Measurements from ENCODE around the gene ZNF474. TPM values are rescaled to one million over a fixed set of nuclear protein-coding genes. Genes with fewer than 3 reads are reported as not detected.

Gene ZNF474
- total and polyA plus RNA-seq, 2 of the 4 experiments (the other 2 are of a cell fraction) = 0.24 to 0.54 TPM

DNA sequence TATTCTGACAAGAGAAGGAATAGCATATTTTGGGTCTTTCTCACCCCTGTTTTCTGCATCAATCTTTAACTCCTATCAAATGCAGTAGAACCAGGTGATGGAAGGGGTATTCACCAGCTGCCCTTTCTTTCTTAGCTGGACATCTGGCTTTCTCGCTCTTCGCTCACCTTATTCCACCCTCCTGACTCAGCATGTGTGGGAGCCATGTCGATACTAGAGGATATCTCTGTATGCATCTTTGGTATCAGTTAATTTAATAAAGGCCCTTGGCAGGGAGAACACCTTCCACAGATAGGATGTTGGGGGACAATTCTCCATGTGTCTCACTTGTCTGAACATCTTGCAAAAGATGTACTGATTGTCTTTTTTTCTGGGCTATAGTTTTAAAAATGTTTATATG is 71.5 kb downstream of the ZNF474 start:
- no peak overlapping the region for H2BK5ac ChIP-seq (ENCODE audit: low read depth, low read length, poor library complexity, severe bottlenecking)
- H4K91ac ChIP-seq (ENCODE audit: insufficient read depth, low read depth, low read length) = no peak overlapping the region
- DNase-seq (no peak), ATAC-seq (ENCODE audit: low read depth) (no peak)
- H2AK5ac ChIP-seq (ENCODE audit: low read depth, low read length) = no peak overlapping the region
- H4K5ac ChIP-seq (ENCODE audit: low read depth, low read length) = no peak overlapping the region
- in situ Hi-C loops (cut with MboI; ENCODE audit: low sequenced_read_pairs) (loop anchor here (5.0 kb wide), 1 partner anchor 211 kb away; no protein-coding TSS in a partner anchor), intact Hi-C loops (cut with micrococcal nuclease) (no loop called here), dilution Hi-C loops (cut with HindIII; ENCODE audit: low sequenced_read_pairs, unreplicated experiment) (no loop called here)
- no peaks in the 10 kb centered on the region for H3K4me1 ChIP-seq (ENCODE audit: control insufficient read depth, insufficient read depth, low read length)
- ChIA-PET CTCF (interaction anchor here (2.2 kb wide), 1 partner anchor 215 kb away, joined by 11 read pairs; no protein-coding TSS in a partner anchor), POLR2A (ENCODE audit: unreplicated experiment) (no interaction called here)
- TF ChIP-seq MAFK (IDR thresholded peaks at IDR 0.05; ENCODE audit: low read depth, low read length) (no peak), MXI1 (IDR thresholded peaks at IDR 0.05; ENCODE audit: borderline replicate concordance, low read depth, low read length) (no peak), RCOR1 (IDR thresholded peaks at IDR 0.05; ENCODE audit: insufficient replicate concordance, low read length) (no peak), SMC3 (IDR thresholded peaks at IDR 0.05; ENCODE audit: low read depth, low read length) (no peak), POLR2A (IDR thresholded peaks at IDR 0.05; ENCODE audit: low read depth, low read length) (no peak)
- TF ChIP-seq, protein P1, sequence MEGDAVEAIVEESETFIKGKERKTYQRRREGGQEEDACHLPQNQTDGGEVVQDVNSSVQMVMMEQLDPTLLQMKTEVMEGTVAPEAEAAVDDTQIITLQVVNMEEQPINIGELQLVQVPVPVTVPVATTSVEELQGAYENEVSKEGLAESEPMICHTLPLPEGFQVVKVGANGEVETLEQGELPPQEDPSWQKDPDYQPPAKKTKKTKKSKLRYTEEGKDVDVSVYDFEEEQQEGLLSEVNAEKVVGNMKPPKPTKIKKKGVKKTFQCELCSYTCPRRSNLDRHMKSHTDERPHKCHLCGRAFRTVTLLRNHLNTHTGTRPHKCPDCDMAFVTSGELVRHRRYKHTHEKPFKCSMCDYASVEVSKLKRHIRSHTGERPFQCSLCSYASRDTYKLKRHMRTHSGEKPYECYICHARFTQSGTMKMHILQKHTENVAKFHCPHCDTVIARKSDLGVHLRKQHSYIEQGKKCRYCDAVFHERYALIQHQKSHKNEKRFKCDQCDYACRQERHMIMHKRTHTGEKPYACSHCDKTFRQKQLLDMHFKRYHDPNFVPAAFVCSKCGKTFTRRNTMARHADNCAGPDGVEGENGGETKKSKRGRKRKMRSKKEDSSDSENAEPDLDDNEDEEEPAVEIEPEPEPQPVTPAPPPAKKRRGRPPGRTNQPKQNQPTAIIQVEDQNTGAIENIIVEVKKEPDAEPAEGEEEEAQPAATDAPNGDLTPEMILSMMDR (conservative IDR thresholded peaks at IDR 0.05; ENCODE audit: low read depth, low read length) = no peak
- TF ChIP-seq, protein P2, sequence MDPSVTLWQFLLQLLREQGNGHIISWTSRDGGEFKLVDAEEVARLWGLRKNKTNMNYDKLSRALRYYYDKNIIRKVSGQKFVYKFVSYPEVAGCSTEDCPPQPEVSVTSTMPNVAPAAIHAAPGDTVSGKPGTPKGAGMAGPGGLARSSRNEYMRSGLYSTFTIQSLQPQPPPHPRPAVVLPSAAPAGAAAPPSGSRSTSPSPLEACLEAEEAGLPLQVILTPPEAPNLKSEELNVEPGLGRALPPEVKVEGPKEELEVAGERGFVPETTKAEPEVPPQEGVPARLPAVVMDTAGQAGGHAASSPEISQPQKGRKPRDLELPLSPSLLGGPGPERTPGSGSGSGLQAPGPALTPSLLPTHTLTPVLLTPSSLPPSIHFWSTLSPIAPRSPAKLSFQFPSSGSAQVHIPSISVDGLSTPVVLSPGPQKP (IDR thresholded peaks at IDR 0.05; ENCODE audit: borderline replicate concordance, low read depth, low read length) = no peak
- H3K56ac ChIP-seq (ENCODE audit: extremely low read depth, insufficient read depth, low read length) = no peak overlapping the region
- H3K9me1 ChIP-seq (ENCODE audit: insufficient read depth, low read length) = no peaks in the 10 kb centered on the region
- H4K20me1 ChIP-seq (ENCODE audit: insufficient read depth, low read length) = no peaks in the 10 kb centered on the region
- H3K4me3 ChIP-seq (ENCODE audit: insufficient read depth, low read depth, low read length) = no peak overlapping the region
- H3K4me2 ChIP-seq (ENCODE audit: low read depth, low read length) = no peak overlapping the region
- no peak overlapping the region for H3K18ac ChIP-seq (ENCODE audit: low read depth, low read length)
- H3K27me3 ChIP-seq (ENCODE audit: control insufficient read depth, insufficient read depth, low read length) = peaks cover 9% of the 10 kb centered on the region
- no CpG with 5 or more reads among the region's 3 CpGs for WGBS, 2 experiments (ENCODE audit: extremely low coverage in 2 of 2, insufficient read length in 1 of 2)
- no peak overlapping the region for H3K9ac ChIP-seq (ENCODE audit: low read depth, low read length)
- no peaks in the 10 kb centered on the region for H3K79me1 ChIP-seq (ENCODE audit: low read depth in 1 of 2, low read length in 2 of 2)
- no peak overlapping the region for H2BK20ac ChIP-seq (ENCODE audit: low read depth, low read length)
- H3K9me3 ChIP-seq (ENCODE audit: control insufficient read depth, insufficient read depth, low read length) = no peaks in the 10 kb centered on the region
- no peak overlapping the region for H2BK120ac ChIP-seq (ENCODE audit: low read depth, low read length)
- no peak overlapping the region for H3K4ac ChIP-seq (ENCODE audit: low read depth, low read length)
- no peak overlapping the region for H3K27ac ChIP-seq (ENCODE audit: insufficient read depth, low read length)
- no TSS peak for BruUV-seq (replicated peaks)
- no peak overlapping the region for H4K8ac ChIP-seq (ENCODE audit: low read depth in 2 of 2, low read length in 2 of 2)
- no peaks in the 10 kb centered on the region for H3K36me3 ChIP-seq (ENCODE audit: control insufficient read depth, insufficient read depth, low read length)
- no peak overlapping the region for H2BK15ac ChIP-seq (ENCODE audit: low read depth, low read length)
- H3K14ac ChIP-seq (replicated peaks; ENCODE audit: low read depth, low read length) = no peak overlapping the region
- no peak overlapping the region for H3K23ac ChIP-seq (ENCODE audit: low read depth, low read length)
- H2AFZ ChIP-seq (replicated peaks; ENCODE audit: low read length, poor library complexity) = no peak overlapping the region
- no peak overlapping the region for H2AK9ac ChIP-seq (replicated peaks; ENCODE audit: low read depth, low read length, poor library complexity)
